ENCODE results near the gene NOXRED1. TPM values are rescaled to one million over a fixed set of nuclear protein-coding genes. Genes with fewer than 3 reads are reported as not detected.

Gene NOXRED1
- total and polyA plus RNA-seq, 11 donors, result 0.15 to 0.32 (median 0.28) TPM; not detected in 7

DNA sequence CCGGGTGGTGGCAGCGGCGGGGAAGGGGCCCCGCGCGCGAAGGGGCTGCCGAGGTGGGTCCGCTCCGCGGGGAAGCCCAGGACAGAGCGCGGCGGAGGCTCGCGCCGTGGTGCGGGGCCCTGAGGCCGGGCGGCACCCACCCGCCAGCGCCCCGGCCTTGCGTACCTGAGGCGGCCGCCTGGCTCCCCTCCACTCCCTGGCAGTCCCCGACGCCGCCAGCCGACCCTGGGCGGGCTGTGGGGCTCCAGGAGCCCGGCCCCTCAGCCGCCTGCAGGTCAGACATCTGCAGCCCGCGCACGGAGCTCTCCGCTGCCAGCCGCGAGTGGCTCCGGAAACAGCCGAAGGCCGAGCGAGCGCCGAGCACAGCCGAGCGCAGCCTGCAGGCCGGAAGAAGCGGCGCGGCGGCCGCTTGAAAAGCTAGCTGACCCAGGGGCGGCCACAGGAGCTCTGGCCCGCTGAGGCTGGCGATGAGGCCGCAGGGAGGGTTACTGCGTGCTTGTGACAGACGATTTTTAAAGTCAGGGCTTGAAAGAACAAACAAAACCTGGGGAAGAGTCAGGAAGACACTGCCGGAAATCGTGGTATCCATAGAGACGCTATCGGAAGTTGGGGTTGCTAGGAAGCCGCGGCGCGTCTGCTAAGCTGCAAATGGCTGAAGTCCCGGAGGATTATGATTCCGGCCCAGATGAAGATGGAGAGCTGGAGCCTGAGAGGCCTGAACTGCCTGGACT lies 46.4 kb downstream of the NOXRED1 start, which contains the start of the genes SAMD15 and TMED8:
TSS of gene SAMD15 (plus strand) at position 609 of the 731 bp plus-strand sequence. CDS start at position 649, 40 bp downstream.
TSS of gene TMED8 (minus strand) at position 324 of the 731 bp plus-strand sequence. CDS start at position 283, 41 bp downstream.
- TF ChIP-seq POLR2A (IDR thresholded peaks at IDR 0.05), result peak in 1 of 2 donors; percentile 44
- TF ChIP-seq, protein P1, sequence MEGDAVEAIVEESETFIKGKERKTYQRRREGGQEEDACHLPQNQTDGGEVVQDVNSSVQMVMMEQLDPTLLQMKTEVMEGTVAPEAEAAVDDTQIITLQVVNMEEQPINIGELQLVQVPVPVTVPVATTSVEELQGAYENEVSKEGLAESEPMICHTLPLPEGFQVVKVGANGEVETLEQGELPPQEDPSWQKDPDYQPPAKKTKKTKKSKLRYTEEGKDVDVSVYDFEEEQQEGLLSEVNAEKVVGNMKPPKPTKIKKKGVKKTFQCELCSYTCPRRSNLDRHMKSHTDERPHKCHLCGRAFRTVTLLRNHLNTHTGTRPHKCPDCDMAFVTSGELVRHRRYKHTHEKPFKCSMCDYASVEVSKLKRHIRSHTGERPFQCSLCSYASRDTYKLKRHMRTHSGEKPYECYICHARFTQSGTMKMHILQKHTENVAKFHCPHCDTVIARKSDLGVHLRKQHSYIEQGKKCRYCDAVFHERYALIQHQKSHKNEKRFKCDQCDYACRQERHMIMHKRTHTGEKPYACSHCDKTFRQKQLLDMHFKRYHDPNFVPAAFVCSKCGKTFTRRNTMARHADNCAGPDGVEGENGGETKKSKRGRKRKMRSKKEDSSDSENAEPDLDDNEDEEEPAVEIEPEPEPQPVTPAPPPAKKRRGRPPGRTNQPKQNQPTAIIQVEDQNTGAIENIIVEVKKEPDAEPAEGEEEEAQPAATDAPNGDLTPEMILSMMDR (IDR thresholded peaks at IDR 0.05), result peak in 9 of 12 donors; percentile 21 to 55 (median 35)
- intact Hi-C loops (cut with DNase I), result loop anchor here in 6 of 10 donors (2.0 to 5.0 kb wide), 4 partner anchors 55 to 82 kb away; partner anchors contain the start of genes AHSA1 (in 5 of the 6), GSTZ1 (in 5 of the 6), POMT2 (in 5 of the 6) and VIPAS39 (in 3 of the 6)
- DNase-seq (peak; percentile 81 to 93 (median 87)), ATAC-seq (peak; percentile 87 to 99 (median 99))
- Histone ChIP-seq H3K4me1 (peaks cover 0 to 31% (median 14%) of the 10 kb centered on the region in 12 donors), H3K27ac (peak within 1 kb of the TSS; percentile 41 to 89 (median 83)), H3K9me3 (no peaks in the 10 kb centered on the region), H3K27me3 (no peaks in the 10 kb centered on the region), H3K4me3 (peak within 1 kb of the TSS; percentile 69 to 88 (median 82)), H3K36me3 (no peaks in the 10 kb centered on the region)
- 0% methylated on average over 34 to 69 of the region's 69 CpGs for WGBS, 4 donors

DNA sequence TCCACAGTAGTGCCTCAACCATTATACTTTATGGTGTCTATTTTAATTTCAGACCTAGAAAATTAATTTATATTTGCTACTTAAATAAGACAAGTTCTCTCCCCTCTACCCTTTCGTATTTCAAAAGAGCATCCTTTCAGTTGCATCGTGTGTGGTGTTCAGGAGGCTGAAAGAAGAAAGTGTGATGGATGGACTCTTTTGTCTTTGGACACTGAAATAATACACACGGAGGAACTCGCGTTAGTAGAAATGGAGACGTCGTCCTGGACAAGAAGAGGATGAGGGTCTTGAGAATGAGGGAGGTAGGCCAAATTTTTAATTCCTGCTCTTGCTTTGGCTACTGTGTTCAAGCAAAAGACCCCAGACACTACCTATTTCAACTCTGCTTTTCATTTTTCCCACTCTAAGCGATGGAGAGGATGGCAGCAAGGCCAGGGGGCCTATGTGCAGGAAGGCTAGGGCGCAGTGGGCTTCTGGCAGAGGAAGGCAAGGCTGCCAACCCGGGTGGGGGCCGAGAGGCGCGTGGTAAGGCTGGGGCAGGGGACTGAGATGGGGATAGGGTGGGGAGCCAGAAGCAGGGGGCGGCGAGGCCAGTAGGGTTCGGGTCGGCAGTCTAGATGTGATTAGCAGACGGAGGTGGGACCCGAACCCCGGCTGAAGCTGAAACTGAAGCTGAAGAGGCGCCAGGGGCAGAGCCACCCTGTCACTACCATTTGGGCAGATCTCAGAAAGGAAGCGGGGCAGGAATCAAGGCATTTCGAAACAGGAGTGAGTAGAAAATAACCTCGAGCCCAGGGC lies 47.2 kb downstream of the NOXRED1 start:
- WGBS, 4 donors, result 17 to 22% (median 18%) methylated on average over 23 to 24 of the region's 24 CpGs

GRCh38 chr14:77375164-77375950 lies 48.0 kb downstream of the NOXRED1 start:
- intact Hi-C loops (cut with DNase I), result loop anchor here in 6 of 10 donors (5.0 kb wide), 2 partner anchors 53 to 82 kb away; partner anchors contain the start of genes GSTZ1 (in 4 of the 6), POMT2 (in 4 of the 6), AHSA1 (in 3 of the 6) and VIPAS39 (in 3 of the 6)
- DNase-seq (no peak), ATAC-seq (no peak)
- no peak for TF ChIP-seq POLR2A (IDR thresholded peaks at IDR 0.05)
- TF ChIP-seq, protein P1 (IDR thresholded peaks at IDR 0.05), result no peak
- Histone ChIP-seq H3K4me3 (peak overlapping the region in 5 of 12 donors; percentile 73 to 86 (median 84)), H3K27me3 (no peaks in the 10 kb centered on the region), H3K4me1 (peaks cover 0 to 33% (median 14%) of the 10 kb centered on the region in 12 donors), H3K9me3 (no peaks in the 10 kb centered on the region), H3K36me3 (no peaks in the 10 kb centered on the region), H3K27ac (no peak overlapping the region)
- WGBS, 4 donors, result 83 to 88% (median 86%) methylated on average over 9 of the region's 9 CpGs

More for the DNA sequence above, 47.2 kb downstream of the NOXRED1 start:
- TF ChIP-seq POLR2A (IDR thresholded peaks at IDR 0.05), result no peak
- TF ChIP-seq, protein P1 (IDR thresholded peaks at IDR 0.05), result no peak
- DNase-seq (peak; percentile 8 to 58 (median 30)), ATAC-seq (peak in 2 of 4 donors; percentile 7 to 19)
- Histone ChIP-seq H3K4me3 (peak overlapping the region; percentile 69 to 88 (median 82)), H3K27ac (peak overlapping the region; percentile 41 to 89 (median 83)), H3K27me3 (no peaks in the 10 kb centered on the region), H3K4me1 (peaks cover 0 to 33% (median 14%) of the 10 kb centered on the region in 12 donors), H3K9me3 (no peaks in the 10 kb centered on the region), H3K36me3 (no peaks in the 10 kb centered on the region)
- intact Hi-C loops (cut with DNase I), result loop anchor here in 6 of 10 donors (2.0 to 5.0 kb wide), 4 partner anchors 54 to 83 kb away; partner anchors contain the start of genes AHSA1 (in 5 of the 6), GSTZ1 (in 5 of the 6), POMT2 (in 5 of the 6) and VIPAS39 (in 3 of the 6)

Measured in heart left ventricle (tissue), 16 donors.